ENCODE measurements around the gene SPTSSB. TPM values are rescaled to one million over a fixed set of nuclear protein-coding genes. Genes with fewer than 3 reads are reported as not detected.

Gene SPTSSB
- total and polyA plus RNA-seq, 2 experiments from 2014 or later, result 5.0 to 6.9 TPM

GRCh38 chr3:161389445-161390035 lies 18.2 kb upstream of the SPTSSB start:
- 96% methylated on average over 3 of the region's 3 CpGs for WGBS (ENCODE audit: low lambda C conversion rate, missing lambda C conversion rate)
- no peak for DNase-seq (ENCODE audit: low spot score)
- Histone ChIP-seq H3K9me2 (replicated peaks; ENCODE audit: insufficient read depth) (no peaks in the 10 kb centered on the region), H3K36me3 (replicated peaks; ENCODE audit: insufficient read depth, low read depth) (no peaks in the 10 kb centered on the region), H3K4me3 (no peak overlapping the region), H4K20me1 (ENCODE audit: insufficient read depth, poor library complexity, severe bottlenecking) (no peaks in the 10 kb centered on the region), H3K4me1 (ENCODE audit: insufficient read depth) (peaks cover 21% of the 10 kb centered on the region), H3K9me3 (ENCODE audit: low read depth) (no peaks in the 10 kb centered on the region), H3K79me2 (no peaks in the 10 kb centered on the region), H3K27ac (no peak overlapping the region), H2AFZ (no peak overlapping the region), H3K4me2 (no peak overlapping the region), H3K27me3 (no peaks in the 10 kb centered on the region)
- TF ChIP-seq CTCF (IDR thresholded peaks at IDR 0.05; ENCODE audit: poor library complexity) (no peak), EZH2 (IDR thresholded peaks at IDR 0.05; ENCODE audit: borderline replicate concordance) (no peak), EZH2phosphoT487 (IDR thresholded peaks at IDR 0.05; ENCODE audit: low read depth, severe bottlenecking, unreplicated experiment) (no peak)

- no peak overlapping the region for H3K27ac ChIP-seq
- no peaks in the 10 kb centered on the region for H3K36me3 ChIP-seq (replicated peaks; ENCODE audit: insufficient read depth, low read depth)
- H3K9me2 ChIP-seq (replicated peaks; ENCODE audit: insufficient read depth), result no peaks in the 10 kb centered on the region
- TF ChIP-seq EZH2 (IDR thresholded peaks at IDR 0.05; ENCODE audit: borderline replicate concordance) (no peak), EZH2phosphoT487 (IDR thresholded peaks at IDR 0.05; ENCODE audit: low read depth, severe bottlenecking, unreplicated experiment) (no peak), CTCF (IDR thresholded peaks at IDR 0.05; ENCODE audit: poor library complexity) (no peak)
- H3K27me3 ChIP-seq, result no peaks in the 10 kb centered on the region
- H3K4me1 ChIP-seq (ENCODE audit: insufficient read depth), result peaks cover 19% of the 10 kb centered on the region
- H3K9me3 ChIP-seq (ENCODE audit: low read depth), result no peaks in the 10 kb centered on the region
- H2AFZ ChIP-seq, result no peak overlapping the region
- H3K4me3 ChIP-seq, result no peak overlapping the region
- no peak overlapping the region for H3K4me2 ChIP-seq
- H4K20me1 ChIP-seq (ENCODE audit: insufficient read depth, poor library complexity, severe bottlenecking), result no peaks in the 10 kb centered on the region
- H3K79me2 ChIP-seq, result no peaks in the 10 kb centered on the region
- DNase-seq (ENCODE audit: low spot score), result no peak
Observed at GRCh38 chr3:161388855-161389254, 17.5 kb upstream of the SPTSSB start.

GRCh38 chr3:161386991-161387770 lies 15.9 kb upstream of the SPTSSB start:
- Histone ChIP-seq H4K20me1 (ENCODE audit: insufficient read depth, poor library complexity, severe bottlenecking) (no peaks in the 10 kb centered on the region), H3K4me3 (no peak overlapping the region), H3K9me2 (replicated peaks; ENCODE audit: insufficient read depth) (no peaks in the 10 kb centered on the region), H2AFZ (no peak overlapping the region), H3K27ac (peak overlapping the region; percentile 53), H3K79me2 (no peaks in the 10 kb centered on the region), H3K36me3 (replicated peaks; ENCODE audit: insufficient read depth, low read depth) (no peaks in the 10 kb centered on the region), H3K9me3 (ENCODE audit: low read depth) (no peaks in the 10 kb centered on the region), H3K4me2 (no peak overlapping the region), H3K27me3 (no peaks in the 10 kb centered on the region), H3K4me1 (ENCODE audit: insufficient read depth) (peaks cover 10% of the 10 kb centered on the region)
- no peak for DNase-seq (ENCODE audit: low spot score)
- WGBS (ENCODE audit: low lambda C conversion rate, missing lambda C conversion rate), result 60% methylated on average over 4 of the region's 4 CpGs
- no peak for TF ChIP-seq EZH2 (IDR thresholded peaks at IDR 0.05; ENCODE audit: borderline replicate concordance)
- no peak for TF ChIP-seq CTCF (IDR thresholded peaks at IDR 0.05; ENCODE audit: poor library complexity)
- TF ChIP-seq EZH2phosphoT487 (IDR thresholded peaks at IDR 0.05; ENCODE audit: low read depth, severe bottlenecking, unreplicated experiment), result no peak

Measured in hepatocyte (in vitro differentiated cells).